Measurements from ENCODE around the gene KLF7.

GRCh38 chr2:207040696-207041095 is 125.1 kb downstream of the KLF7 start:
- TF ChIP-seq, protein P1, sequence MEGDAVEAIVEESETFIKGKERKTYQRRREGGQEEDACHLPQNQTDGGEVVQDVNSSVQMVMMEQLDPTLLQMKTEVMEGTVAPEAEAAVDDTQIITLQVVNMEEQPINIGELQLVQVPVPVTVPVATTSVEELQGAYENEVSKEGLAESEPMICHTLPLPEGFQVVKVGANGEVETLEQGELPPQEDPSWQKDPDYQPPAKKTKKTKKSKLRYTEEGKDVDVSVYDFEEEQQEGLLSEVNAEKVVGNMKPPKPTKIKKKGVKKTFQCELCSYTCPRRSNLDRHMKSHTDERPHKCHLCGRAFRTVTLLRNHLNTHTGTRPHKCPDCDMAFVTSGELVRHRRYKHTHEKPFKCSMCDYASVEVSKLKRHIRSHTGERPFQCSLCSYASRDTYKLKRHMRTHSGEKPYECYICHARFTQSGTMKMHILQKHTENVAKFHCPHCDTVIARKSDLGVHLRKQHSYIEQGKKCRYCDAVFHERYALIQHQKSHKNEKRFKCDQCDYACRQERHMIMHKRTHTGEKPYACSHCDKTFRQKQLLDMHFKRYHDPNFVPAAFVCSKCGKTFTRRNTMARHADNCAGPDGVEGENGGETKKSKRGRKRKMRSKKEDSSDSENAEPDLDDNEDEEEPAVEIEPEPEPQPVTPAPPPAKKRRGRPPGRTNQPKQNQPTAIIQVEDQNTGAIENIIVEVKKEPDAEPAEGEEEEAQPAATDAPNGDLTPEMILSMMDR (IDR thresholded peaks at IDR 0.05), result no peak
- TF ChIP-seq EZH2 (IDR thresholded peaks at IDR 0.05), result no peak
- no peak for TF ChIP-seq EZH2phosphoT487 (IDR thresholded peaks at IDR 0.05)

All from neural progenitor cell (in vitro differentiated cells).